ENCODE data around the gene RRP9.

RRP9 gene

GRCh38 chr3:51966486-51966885 lies 24.8 kb upstream of the RRP9 start:
- DNase-seq (ENCODE audit: low read depth): no peak
- TF ChIP-seq MAX (IDR thresholded peaks at IDR 0.05; ENCODE audit: low read depth, low read length): no peak
- no peak for TF ChIP-seq POLR2A (IDR thresholded peaks at IDR 0.05; ENCODE audit: extremely low read depth, insufficient read length)
- no peak for TF ChIP-seq MYC (IDR thresholded peaks at IDR 0.05; ENCODE audit: low read depth, low read length)
- H3K4me3 ChIP-seq (ENCODE audit: low read depth, low read length): no peak overlapping the region

DNA sequence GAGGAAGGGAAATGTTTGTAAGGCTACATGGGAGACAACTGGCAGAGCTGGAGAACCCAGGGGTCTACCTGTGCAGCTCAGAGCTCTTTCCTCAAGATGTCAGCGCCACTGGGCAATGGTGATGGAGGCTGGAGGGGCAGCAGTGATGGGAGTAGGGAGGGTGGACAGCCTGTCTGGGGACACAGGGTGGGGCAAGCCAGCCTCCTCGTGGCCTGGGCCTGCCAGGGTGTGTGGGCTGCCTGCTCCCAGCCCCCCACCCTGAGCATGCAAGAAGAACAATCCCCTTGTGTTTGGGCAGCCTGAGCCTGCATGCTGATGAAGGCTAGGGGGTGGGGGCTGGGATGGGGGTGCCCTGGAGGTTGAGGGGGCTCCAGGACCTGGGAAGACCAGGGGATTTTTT lies 24.3 kb upstream of the RRP9 start:
- TF ChIP-seq MYC (IDR thresholded peaks at IDR 0.05; ENCODE audit: low read depth, low read length): no peak
- no peak for TF ChIP-seq MAX (IDR thresholded peaks at IDR 0.05; ENCODE audit: low read depth, low read length)
- TF ChIP-seq, protein P1, sequence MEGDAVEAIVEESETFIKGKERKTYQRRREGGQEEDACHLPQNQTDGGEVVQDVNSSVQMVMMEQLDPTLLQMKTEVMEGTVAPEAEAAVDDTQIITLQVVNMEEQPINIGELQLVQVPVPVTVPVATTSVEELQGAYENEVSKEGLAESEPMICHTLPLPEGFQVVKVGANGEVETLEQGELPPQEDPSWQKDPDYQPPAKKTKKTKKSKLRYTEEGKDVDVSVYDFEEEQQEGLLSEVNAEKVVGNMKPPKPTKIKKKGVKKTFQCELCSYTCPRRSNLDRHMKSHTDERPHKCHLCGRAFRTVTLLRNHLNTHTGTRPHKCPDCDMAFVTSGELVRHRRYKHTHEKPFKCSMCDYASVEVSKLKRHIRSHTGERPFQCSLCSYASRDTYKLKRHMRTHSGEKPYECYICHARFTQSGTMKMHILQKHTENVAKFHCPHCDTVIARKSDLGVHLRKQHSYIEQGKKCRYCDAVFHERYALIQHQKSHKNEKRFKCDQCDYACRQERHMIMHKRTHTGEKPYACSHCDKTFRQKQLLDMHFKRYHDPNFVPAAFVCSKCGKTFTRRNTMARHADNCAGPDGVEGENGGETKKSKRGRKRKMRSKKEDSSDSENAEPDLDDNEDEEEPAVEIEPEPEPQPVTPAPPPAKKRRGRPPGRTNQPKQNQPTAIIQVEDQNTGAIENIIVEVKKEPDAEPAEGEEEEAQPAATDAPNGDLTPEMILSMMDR (IDR thresholded peaks at IDR 0.05; ENCODE audit: low read depth, low read length): no peak
- no peak for TF ChIP-seq POLR2A (IDR thresholded peaks at IDR 0.05; ENCODE audit: extremely low read depth, insufficient read length)
- no peak overlapping the region for H3K4me3 ChIP-seq (ENCODE audit: low read depth, low read length)
- no peak for DNase-seq (ENCODE audit: low read depth)

DNA sequence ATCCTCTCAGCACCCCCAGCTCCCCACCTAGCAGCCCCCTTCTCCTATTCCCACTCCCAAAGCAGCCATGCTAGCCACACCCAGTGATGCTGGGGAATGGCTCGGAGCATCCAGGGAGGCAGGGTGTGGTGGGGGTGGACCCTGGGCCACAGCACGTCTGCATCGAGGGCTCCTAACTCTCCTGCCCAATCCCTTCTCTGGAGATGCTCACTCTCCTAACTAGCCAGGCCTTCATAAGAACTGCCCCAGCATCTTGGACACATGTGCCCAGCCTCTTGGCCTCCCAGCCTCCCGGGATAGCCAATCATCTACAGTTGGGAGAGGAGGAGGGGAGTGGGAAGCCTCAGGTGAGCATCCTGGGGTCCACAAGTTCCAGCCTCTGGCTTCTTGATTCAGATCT lies 22.8 kb upstream of the RRP9 start:
- DNase-seq (ENCODE audit: low read depth): no peak
- no peak for TF ChIP-seq POLR2A (IDR thresholded peaks at IDR 0.05; ENCODE audit: extremely low read depth, insufficient read length)
- TF ChIP-seq MAX (IDR thresholded peaks at IDR 0.05; ENCODE audit: low read depth, low read length): no peak
- TF ChIP-seq MYC (IDR thresholded peaks at IDR 0.05; ENCODE audit: low read depth, low read length): no peak
- TF ChIP-seq, protein P1 (IDR thresholded peaks at IDR 0.05; ENCODE audit: low read depth, low read length): no peak
- no peak overlapping the region for H3K4me3 ChIP-seq (ENCODE audit: low read depth, low read length)

DNA sequence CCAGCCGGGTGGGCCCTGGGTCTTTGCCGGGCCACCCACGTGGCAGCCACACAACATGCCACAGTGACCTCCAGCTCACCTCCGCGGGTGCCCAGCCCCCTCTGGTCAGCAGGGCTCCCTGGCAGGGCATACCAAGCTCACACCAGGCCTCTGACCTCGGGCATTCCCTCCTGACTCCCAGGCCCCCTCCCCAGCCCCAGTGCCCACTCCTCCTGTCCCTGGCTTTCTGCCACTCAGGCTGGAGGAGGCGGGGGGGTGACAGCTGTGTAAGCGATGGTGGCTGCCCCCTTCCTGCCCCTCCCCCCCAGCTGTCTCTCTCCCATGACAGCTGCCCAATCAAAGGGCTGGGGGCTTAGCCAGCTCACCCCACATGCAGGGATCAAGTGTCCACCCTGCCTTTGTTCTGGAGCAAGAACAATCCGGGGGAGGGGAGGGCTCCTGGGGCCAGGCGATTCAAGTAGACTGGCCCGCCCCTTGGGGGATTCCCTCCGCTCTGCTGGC lies 22.3 kb upstream of the RRP9 start:
- no peak overlapping the region for H3K4me3 ChIP-seq (ENCODE audit: low read depth, low read length)
- TF ChIP-seq MAX (IDR thresholded peaks at IDR 0.05; ENCODE audit: low read depth, low read length) (no peak), POLR2A (IDR thresholded peaks at IDR 0.05; ENCODE audit: extremely low read depth, insufficient read length) (no peak), MYC (IDR thresholded peaks at IDR 0.05; ENCODE audit: low read depth, low read length) (no peak)
- TF ChIP-seq, protein P1 (IDR thresholded peaks at IDR 0.05; ENCODE audit: low read depth, low read length): no peak
- DNase-seq (ENCODE audit: low read depth): no peak

DNA sequence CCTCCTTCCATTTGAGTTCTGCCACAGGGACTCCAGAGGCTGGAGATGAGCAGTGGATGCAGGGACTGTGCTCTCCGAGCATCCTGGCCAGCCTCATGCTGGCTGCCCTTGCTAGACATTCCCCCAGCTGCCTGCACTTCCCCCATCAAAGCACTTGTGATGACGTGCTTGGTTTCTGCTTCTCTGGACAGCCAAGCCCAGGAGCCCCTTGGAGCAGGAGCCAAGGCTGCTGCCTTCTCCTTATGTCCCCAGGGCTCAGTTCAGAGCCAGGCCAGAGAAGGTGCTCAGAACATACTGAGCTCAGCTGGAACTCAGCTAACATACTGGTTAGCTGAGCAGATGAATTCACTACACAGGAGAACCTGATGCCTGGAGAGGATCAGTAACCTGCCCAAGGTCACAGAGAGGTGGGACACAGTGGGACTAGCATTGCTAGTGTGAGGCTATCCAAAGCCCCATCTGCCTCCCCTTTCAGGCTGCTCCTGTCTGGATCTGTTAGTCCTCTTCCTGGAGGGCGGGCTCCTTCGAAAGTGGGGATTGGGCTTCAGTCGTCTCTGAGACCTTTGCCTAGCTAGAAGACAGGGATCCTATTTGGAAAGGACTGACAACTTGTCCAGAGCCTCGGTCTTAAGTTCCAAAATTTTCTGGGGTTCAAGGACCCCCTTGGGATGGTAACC lies 21.3 kb upstream of the RRP9 start:
- TF ChIP-seq MYC (IDR thresholded peaks at IDR 0.05; ENCODE audit: low read depth, low read length) (no peak), MAX (IDR thresholded peaks at IDR 0.05; ENCODE audit: low read depth, low read length) (no peak), POLR2A (IDR thresholded peaks at IDR 0.05; ENCODE audit: extremely low read depth, insufficient read length) (no peak)
- TF ChIP-seq, protein P1 (IDR thresholded peaks at IDR 0.05; ENCODE audit: low read depth, low read length): no peak
- H3K4me3 ChIP-seq (ENCODE audit: low read depth, low read length): no peak overlapping the region
- DNase-seq (ENCODE audit: low read depth): no peak
